ENCODE data around the gene FMN1.

- TF ChIP-seq CTCF (conservative IDR thresholded peaks at IDR 0.05) (no peak), EZH2 (IDR thresholded peaks at IDR 0.05; ENCODE audit: low read depth) (no peak)
Observed at GRCh38 chr15:32736701-32737061, 457.8 kb downstream of the FMN1 start.
